ENCODE data around the gene IGSF6.
"Not testable (repeated sequence)": the region's sequence is repeated elsewhere in the genome, so short reads cannot be mapped to it uniquely, and the experiment has no call there.

IGSF6 gene

DNA sequence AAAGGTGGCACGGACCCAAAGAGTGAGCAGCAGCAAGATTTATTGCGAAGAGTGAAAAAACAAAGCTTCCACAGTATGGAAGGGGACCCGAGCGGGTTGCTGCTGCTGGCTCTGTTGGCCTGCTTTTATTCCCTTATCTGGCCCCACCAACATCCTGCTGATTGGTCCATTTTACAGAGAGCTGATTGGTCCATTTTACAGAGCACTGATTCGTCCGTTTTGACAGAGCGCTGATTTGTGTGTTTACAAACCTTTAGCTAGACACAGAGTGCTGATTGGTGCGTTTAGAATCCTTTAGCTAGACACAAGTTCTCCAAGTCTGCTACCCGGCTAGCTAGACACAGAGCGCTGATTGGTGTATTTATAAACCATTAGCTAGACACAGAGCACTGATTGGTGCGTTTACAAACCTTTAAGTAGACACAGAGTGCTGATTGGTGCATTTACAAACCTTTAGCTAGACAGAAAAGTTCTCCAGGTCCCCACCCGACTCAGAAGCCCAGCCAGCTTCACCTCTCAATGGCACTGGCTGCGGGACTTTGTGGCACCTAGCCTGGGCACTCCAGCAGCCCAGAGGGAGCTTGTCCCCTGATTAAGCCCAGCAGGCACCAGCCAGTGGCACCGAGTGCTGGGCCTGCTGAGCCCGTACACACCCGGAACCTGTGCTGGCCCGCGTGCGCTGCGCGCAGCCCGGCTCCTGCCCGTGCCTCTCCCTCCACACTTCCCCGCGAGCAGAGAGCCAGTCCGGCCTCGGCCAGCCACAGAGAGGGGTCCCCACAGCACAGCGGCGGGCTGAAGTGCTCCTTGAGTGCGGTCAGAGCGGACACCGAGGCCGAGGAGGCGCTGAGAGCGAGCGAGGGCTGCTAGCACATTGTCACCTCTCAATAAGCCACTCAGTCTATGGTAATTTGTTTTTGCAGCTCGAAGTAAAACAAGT is 15.1 kb downstream of the IGSF6 start:
- TF ChIP-seq, protein P1, sequence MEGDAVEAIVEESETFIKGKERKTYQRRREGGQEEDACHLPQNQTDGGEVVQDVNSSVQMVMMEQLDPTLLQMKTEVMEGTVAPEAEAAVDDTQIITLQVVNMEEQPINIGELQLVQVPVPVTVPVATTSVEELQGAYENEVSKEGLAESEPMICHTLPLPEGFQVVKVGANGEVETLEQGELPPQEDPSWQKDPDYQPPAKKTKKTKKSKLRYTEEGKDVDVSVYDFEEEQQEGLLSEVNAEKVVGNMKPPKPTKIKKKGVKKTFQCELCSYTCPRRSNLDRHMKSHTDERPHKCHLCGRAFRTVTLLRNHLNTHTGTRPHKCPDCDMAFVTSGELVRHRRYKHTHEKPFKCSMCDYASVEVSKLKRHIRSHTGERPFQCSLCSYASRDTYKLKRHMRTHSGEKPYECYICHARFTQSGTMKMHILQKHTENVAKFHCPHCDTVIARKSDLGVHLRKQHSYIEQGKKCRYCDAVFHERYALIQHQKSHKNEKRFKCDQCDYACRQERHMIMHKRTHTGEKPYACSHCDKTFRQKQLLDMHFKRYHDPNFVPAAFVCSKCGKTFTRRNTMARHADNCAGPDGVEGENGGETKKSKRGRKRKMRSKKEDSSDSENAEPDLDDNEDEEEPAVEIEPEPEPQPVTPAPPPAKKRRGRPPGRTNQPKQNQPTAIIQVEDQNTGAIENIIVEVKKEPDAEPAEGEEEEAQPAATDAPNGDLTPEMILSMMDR (IDR thresholded peaks at IDR 0.05; ENCODE audit: insufficient read depth, low read length, poor library complexity, severe bottlenecking), result no peak
- Histone ChIP-seq H3K27me3 (replicated peaks; ENCODE audit: control insufficient read depth, insufficient read depth, low read length) (no peaks in the 10 kb centered on the region), H3K36me3 (ENCODE audit: control insufficient read depth, insufficient read depth, low read length) (no peaks in the 10 kb centered on the region), H3K4me3 (replicated peaks; ENCODE audit: low read depth, low read length) (no peak overlapping the region)
- DNase-seq (ENCODE audit: extremely low read depth, insufficient read length), result no peak

DNA sequence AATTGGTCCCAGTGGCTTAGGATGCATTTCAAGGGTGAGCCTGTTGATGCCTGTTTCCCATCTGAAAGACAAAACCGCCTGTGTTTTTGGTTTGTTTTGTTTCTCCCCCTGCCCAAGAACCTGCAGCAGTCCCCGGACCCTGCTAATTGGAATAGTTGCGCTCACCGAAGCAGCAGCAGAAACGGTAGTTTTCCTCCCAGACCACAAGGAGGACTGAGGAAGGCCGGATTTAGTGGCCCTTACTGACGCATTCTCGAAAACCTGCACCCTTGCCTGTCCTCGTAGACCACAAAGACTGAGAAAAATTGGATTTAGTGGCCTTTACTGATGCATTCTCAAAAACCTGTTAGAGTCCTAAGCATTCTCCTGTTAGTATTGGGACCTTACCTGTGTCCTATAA is 16.7 kb downstream of the IGSF6 start:
- DNase-seq (ENCODE audit: extremely low read depth, insufficient read length); H3K4me3 ChIP-seq (replicated peaks; ENCODE audit: low read depth, low read length); H3K36me3 ChIP-seq (ENCODE audit: control insufficient read depth, insufficient read depth, low read length); H3K27me3 ChIP-seq (replicated peaks; ENCODE audit: control insufficient read depth, insufficient read depth, low read length): not testable (repeated sequence)

DNA sequence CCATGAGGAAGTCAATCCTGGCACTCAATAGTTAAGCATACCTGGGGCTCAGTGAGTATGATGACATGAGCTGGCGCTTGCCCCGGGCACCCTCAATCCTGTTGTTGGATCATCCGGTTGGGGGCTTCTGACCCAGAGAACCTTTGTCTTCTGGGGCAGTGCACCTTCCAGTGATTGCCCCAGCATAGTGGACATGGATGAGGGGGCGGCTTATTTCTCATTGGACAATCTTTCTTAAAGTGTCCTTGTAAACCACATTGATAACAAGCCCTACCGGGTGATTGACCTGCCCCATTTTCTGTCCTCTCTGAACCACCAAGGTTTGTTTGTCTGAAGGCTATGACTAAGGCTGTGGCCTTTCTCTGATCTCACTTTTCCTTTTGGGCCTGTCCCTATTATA is 18.2 kb downstream of the IGSF6 start:
- TF ChIP-seq, protein P1 (IDR thresholded peaks at IDR 0.05; ENCODE audit: insufficient read depth, low read length, poor library complexity, severe bottlenecking), result no peak
- no peaks in the 10 kb centered on the region; the same call in 1 of the 2 replicates for H3K36me3 ChIP-seq (ENCODE audit: control insufficient read depth, insufficient read depth, low read length)
- DNase-seq (ENCODE audit: extremely low read depth, insufficient read length), result no peak
- no peaks in the 10 kb centered on the region for H3K27me3 ChIP-seq (replicated peaks; ENCODE audit: control insufficient read depth, insufficient read depth, low read length)
- H3K4me3 ChIP-seq (replicated peaks; ENCODE audit: low read depth, low read length), result no peak overlapping the region

DNA sequence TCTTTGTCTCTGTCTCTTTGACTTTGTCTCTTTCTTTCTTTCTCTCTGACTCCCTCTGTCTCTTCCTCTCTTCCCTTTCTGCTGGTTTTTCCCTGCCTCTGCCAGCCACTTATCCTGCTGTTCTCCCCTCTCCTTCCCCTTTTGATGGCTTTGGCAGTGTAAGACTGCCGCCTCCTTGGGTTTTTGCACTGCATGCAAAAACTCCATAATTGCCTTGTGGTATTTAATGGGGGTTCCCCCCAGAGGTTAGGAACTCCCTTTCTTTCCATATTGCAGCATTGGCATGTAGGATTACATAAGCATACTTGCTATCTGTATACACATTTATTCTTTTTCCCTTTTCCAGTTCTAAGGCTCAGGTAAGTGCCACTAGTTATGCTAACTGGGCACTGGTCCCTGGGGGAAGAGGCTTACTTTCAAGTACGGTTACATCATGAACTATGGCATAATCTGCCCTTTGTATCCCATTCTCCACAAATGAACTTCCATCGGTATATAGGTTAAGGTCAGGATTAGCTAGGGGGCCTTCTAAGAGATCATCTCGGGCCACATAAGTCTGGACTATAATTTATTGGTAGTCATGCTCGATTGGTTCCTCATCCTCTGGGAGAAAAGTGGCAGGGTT is 20.3 kb downstream of the IGSF6 start:
- H3K27me3 ChIP-seq (replicated peaks; ENCODE audit: control insufficient read depth, insufficient read depth, low read length); DNase-seq (ENCODE audit: extremely low read depth, insufficient read length); H3K4me3 ChIP-seq (replicated peaks; ENCODE audit: low read depth, low read length); H3K36me3 ChIP-seq (ENCODE audit: control insufficient read depth, insufficient read depth, low read length): not testable (repeated sequence)

DNA sequence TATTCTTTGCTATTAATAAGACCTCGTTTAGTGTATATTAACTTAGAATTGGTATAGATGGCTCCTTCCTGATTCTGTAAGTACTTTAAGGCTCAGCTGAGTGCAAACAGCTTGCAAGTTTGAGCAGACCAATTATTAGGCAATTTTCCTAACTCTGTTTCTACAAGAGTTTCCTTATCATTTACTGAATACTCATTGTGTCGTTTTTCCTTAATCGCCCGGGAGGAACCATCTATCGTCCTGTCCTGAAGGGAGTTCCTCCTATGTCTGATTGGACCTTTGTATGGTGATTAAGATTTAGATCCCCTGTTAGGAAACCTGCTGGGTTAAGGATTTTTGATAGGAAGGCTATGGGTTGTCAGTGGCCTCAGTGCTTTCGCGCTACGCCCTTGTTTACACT is 21.0 kb downstream of the IGSF6 start:
- H3K36me3 ChIP-seq (ENCODE audit: control insufficient read depth, insufficient read depth, low read length); H3K27me3 ChIP-seq (replicated peaks; ENCODE audit: control insufficient read depth, insufficient read depth, low read length); H3K4me3 ChIP-seq (replicated peaks; ENCODE audit: low read depth, low read length); DNase-seq (ENCODE audit: extremely low read depth, insufficient read length): not testable (repeated sequence)

DNA sequence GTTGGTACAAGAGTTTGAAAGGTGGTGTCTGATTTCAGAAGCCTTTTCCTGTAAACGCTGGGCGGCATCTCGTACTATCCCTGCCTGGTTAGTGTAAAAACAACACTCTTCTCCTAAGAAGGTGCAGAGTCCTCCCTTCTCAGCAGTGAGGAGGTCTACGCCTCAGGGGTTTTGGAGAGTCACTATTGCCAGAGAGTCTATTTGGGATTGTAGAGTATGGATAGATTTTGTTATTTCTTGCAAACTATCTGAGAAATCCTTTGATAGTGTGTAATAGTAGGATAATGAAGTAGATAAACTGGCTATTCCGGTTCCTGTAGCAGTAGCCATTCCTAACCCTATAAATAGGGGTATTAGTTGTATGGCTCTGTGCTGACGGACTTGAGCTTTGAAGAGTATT is 21.5 kb downstream of the IGSF6 start:
- not testable (repeated sequence) for H3K4me3 ChIP-seq (replicated peaks; ENCODE audit: low read depth, low read length); H3K27me3 ChIP-seq (replicated peaks; ENCODE audit: control insufficient read depth, insufficient read depth, low read length); DNase-seq (ENCODE audit: extremely low read depth, insufficient read length); H3K36me3 ChIP-seq (ENCODE audit: control insufficient read depth, insufficient read depth, low read length)

DNA sequence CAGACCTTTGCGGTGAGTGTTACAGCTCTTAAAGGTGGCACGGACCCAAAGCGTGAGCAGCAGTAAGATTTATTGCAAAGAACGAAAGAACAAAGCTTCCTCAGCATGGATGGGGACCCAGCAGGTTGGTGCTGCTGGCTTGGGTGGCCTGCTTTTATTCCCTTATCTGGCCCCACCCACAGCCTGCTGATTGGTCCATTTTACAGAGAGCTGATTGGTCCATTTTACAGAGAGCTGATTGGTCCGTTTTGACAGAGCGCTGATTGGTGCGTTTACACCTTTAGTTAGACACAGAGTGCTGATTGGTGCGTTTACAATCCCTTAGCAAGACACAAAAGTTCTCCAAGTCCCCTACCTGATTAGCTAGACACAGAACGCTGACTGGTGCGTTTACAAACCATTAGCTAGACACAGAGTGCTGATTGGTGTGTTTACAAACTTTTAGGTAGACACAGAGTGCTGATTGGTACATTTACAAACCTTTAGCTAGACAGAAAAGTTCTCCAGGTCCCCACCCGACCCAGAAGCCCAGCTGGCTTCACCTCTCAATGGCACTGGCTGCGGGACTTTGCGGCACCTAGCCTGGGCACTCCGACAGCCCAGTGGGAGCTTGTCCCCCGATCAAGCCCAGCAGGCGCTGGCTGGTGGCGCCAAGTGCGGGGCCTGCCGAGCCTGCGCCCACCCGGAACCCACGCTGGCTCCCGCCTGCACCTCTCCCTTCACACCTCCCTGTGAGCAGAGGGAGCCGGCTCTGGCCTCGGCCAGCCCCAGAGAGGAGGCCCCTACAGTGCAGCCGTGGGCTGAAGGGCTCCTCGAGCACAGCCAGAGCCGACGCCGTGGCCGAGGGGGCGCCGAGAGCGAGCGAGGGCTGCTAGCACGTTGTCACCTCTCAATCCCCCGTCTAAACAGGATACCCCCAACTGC is 22.5 kb downstream of the IGSF6 start:
- not testable (repeated sequence) for H3K4me3 ChIP-seq (replicated peaks; ENCODE audit: low read depth, low read length); DNase-seq (ENCODE audit: extremely low read depth, insufficient read length); H3K36me3 ChIP-seq (ENCODE audit: control insufficient read depth, insufficient read depth, low read length); H3K27me3 ChIP-seq (replicated peaks; ENCODE audit: control insufficient read depth, insufficient read depth, low read length)

DNA sequence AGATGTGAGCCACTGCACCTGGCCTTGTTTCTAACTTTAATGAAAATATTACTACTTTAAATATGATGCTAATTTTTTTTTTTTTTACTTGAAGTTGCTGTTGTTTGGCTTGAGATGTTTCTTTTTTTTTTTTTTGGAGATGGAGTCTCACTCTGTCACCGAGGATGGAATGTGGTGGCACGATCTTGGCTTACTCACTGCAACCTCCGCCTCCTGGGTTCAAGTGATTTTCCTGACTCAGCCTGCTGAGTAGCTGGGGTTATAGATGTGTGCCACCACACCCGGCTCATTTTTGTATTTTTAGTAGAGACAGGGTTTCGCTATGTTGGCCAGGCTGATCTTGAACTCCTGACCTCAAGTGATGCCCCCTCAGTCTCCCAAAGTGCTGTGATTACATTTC is 23.6 kb downstream of the IGSF6 start:
- Histone ChIP-seq H3K27me3 (replicated peaks; ENCODE audit: control insufficient read depth, insufficient read depth, low read length) (no peaks in the 10 kb centered on the region), H3K36me3 (ENCODE audit: control insufficient read depth, insufficient read depth, low read length) (no peaks in the 10 kb centered on the region; the same call in 1 of the 2 replicates), H3K4me3 (replicated peaks; ENCODE audit: low read depth, low read length) (no peak overlapping the region)
- TF ChIP-seq, protein P1 (IDR thresholded peaks at IDR 0.05; ENCODE audit: insufficient read depth, low read length, poor library complexity, severe bottlenecking), result no peak
- DNase-seq (ENCODE audit: extremely low read depth, insufficient read length), result no peak
